H1 (cell line): ENCODE measurements around the gene CABLES2. TPM values are rescaled to one million over a fixed set of nuclear protein-coding genes. Genes with fewer than 3 reads are reported as not detected.

Experiments
- GABPA ChIP-seq: IDR thresholded peaks from 2 replicates; pipeline ENCODE4 v1.6.1; 2011; ENCODE audit warnings: mild to moderate bottlenecking, low read length, moderate library complexity, borderline replicate concordance; ENCODE audit not compliant: insufficient read depth
- KDM1A ChIP-seq: fragments of 200-600, 300-600 bp; sonication (generic); IDR thresholded peaks from 2 replicates; pipeline ENCODE4 v1.7.1; 2016; ENCODE audit warnings: mild to moderate bottlenecking, low read length, borderline replicate concordance
- SAP30 ChIP-seq: fragments of 300-600 bp; sonication (generic); IDR thresholded peaks from 2 replicates; pipeline ENCODE4 v1.7.1; 2012; ENCODE audit warnings: low read length, moderate library complexity, mild to moderate bottlenecking, inconsistent platforms; ENCODE audit not compliant: insufficient read depth, insufficient replicate concordance
- SUZ12 ChIP-seq: fragments of 200-600 bp; sonication (generic); IDR thresholded peaks from 2 replicates; pipeline ENCODE4 v1.6.1; 2012; ENCODE audit warnings: mild to moderate bottlenecking, inconsistent platforms, low read length, moderate library complexity, mixed read lengths
- TAF1 ChIP-seq: IDR thresholded peaks from 2 replicates; pipeline ENCODE4 v1.6.1; 2011; ENCODE audit warnings: mild to moderate bottlenecking, low read depth, low read length
- polyA plus RNA-seq, 7 experiments: library from polyadenylated mRNA; depleted of rRNA in 3 of 7; stranded (reverse) in 5 of 7; unstranded in 2 of 7; fragments of >200 nt in 5 of 7; fragments of 200-250 nt in 2 of 7; gene quantifications; 1 replicate in 5 of 7; 2 replicates in 1 of 7; 4 replicates in 1 of 7; pipeline versions ENCODE4 v1.2.1 to v1.2.3, GENCODE V29; 2011 to 2013; ENCODE audit warnings: missing spikeins in 2 of 7, mixed read lengths in 2 of 7
- total RNA-seq: library from RNA; stranded (reverse); fragmentation: NEBNext Ultra II Directional; extraction: Animal tissue kit (Norgen Biotek cat#: 25700); gene quantifications from 2 replicates; pipeline ENCODE4 v1.2.1, GENCODE V29; 2021

The CABLES2 gene
- total and polyA plus RNA-seq, 2 of the 8 experiments (the other 6 are each of a cell fraction or from before 2014, with no cell fraction given): 8.0 to 8.8 TPM

- TF ChIP-seq TAF1 (no peak), SUZ12 (no peak), GABPA (no peak), SAP30 (no peak), KDM1A (no peak)
These were observed 21.6 kb upstream of the CABLES2 start (continued) for GRCh38 chr20:62428396-62429295.
